Fibroblast of lung (primary cell): ENCODE data around the gene CPTP.

Experiments used
- CTCF ChIP-seq, 2 donors: IDR thresholded peaks in 1 of 2; conservative IDR thresholded peaks in 1 of 2; 1 replicate in 1 of 2; 2 replicates in 1 of 2; pipeline ENCODE4 v1.5.1; 2011 to 2012; ENCODE audit warnings: low read length in 2 of 2, control low read depth in 1 of 2, inconsistent platforms in 1 of 2, low read depth in 1 of 2, mild to moderate bottlenecking in 1 of 2
- EZH2 ChIP-seq: IDR thresholded peaks from 2 replicates; pipeline ENCODE4 v1.5.1; 2012; ENCODE audit warnings: low read length, control low read depth, mild to moderate bottlenecking; ENCODE audit errors: missing control alignments

DNA sequence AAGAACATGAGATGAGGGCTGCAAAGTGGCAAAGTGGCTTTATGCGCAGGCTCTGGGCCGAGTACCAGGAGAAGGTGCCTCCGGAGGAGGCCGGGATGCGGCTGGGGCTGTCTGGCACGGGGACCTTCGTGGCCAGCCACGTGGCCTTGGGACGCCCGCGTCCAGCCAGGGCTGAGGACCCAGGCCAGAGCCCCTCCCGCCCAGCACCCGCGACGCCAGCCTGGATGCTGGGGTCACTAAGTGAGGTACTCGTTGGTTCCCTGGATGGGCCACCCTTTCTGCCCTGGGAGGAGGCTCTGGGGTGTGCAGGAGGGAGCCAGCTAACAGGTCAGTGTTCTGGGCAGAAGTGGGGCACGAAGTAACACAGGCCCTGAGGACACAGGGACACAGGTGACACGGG is 31.8 kb upstream of the CPTP start:
- no peak for TF ChIP-seq CTCF (conservative IDR thresholded peaks at IDR 0.05 in 1 of 2, IDR thresholded peaks at IDR 0.05 in 1 of 2; ENCODE audit: low read depth in 1 of 2, low read length in 2 of 2)
- no peak for TF ChIP-seq EZH2
